Caco-2 (cell line): ENCODE measurements around the gene DPM1. TPM values are rescaled to one million over a fixed set of nuclear protein-coding genes. Genes with fewer than 3 reads are reported as not detected.

Source experiments
- BruUV-seq: library from RNA; stranded (reverse); fragments of 400-500 nt; replicated peaks from 2 replicates; lab custom pipeline; 2021; lab: Mats Ljungman, UMichigan
- CTCF ChIA-PET: fragments of 300-600 bp; sonication (Branson Sonifier 250); formaldehyde crosslinking; loops from one replicate; lab custom pipeline; 2022; ENCODE audit warnings: antibody characterized with exemption; lab: Charles Lee
- POLR2A ChIA-PET: fragments of 300-600 bp; sonication (Branson Sonifier 250); formaldehyde crosslinking; loops from one replicate; lab custom pipeline; 2022; ENCODE audit warnings: antibody characterized with exemption; lab: Charles Lee
- DNase-seq, 2 experiments: peaks; one replicate each; pipeline versions ENCODE4 v3.0.0 to v3.0.0-alpha.2; 2020 to 2022
- H3K27me3 ChIP-seq: replicated peaks from 2 replicates; pipeline ENCODE4 v1.6.0; 2011; ENCODE audit warnings: low read length; ENCODE audit not compliant: control insufficient read depth, insufficient read depth
- H3K36me3 ChIP-seq: 2 replicates; pipeline ENCODE4 v1.5.1; 2011; ENCODE audit warnings: low read length; ENCODE audit not compliant: control insufficient read depth, insufficient read depth
- H3K4me1 ChIP-seq: fragments of 250-450 bp; sonication (Bioruptor Pico); 2 replicates; pipeline ENCODE4 v1.5.1; 2020; ENCODE audit warnings: mild to moderate bottlenecking
- H3K4me3 ChIP-seq: 2 replicates; pipeline ENCODE4 v1.5.1; 2011; ENCODE audit warnings: low read depth, mild to moderate bottlenecking, control low read depth, low read length
- H3K9me3 ChIP-seq: fragments of 250-450 bp; sonication (Bioruptor Pico); 2 replicates; pipeline ENCODE4 v1.5.1; 2020; ENCODE audit warnings: mild to moderate bottlenecking, moderate library complexity
- H3K27ac Mint-ChIP-seq: one replicate; pipeline ENCODE4 v1.8.0; 2022; ENCODE audit warnings: mixed read lengths; ENCODE audit not compliant: unreplicated experiment
- H3K27me3 Mint-ChIP-seq: one replicate; pipeline ENCODE4 v1.8.0; 2022; ENCODE audit warnings: mixed read lengths; ENCODE audit not compliant: insufficient read depth, unreplicated experiment
- H3K36me3 Mint-ChIP-seq: one replicate; pipeline ENCODE4 v1.8.0; 2022; ENCODE audit warnings: mild to moderate bottlenecking, mixed read lengths; ENCODE audit not compliant: insufficient read depth, unreplicated experiment
- H3K4me1 Mint-ChIP-seq: one replicate; pipeline ENCODE4 v1.8.0; 2022; ENCODE audit warnings: low read depth, mixed read lengths; ENCODE audit not compliant: unreplicated experiment
- H3K4me3 Mint-ChIP-seq: one replicate; pipeline ENCODE4 v1.8.0; 2022; ENCODE audit warnings: mild to moderate bottlenecking, moderate library complexity, mixed read lengths; ENCODE audit not compliant: unreplicated experiment
- H3K9me3 Mint-ChIP-seq: one replicate; pipeline ENCODE4 v1.8.0; 2022; ENCODE audit warnings: mixed read lengths; ENCODE audit not compliant: unreplicated experiment
- CTCF ChIP-seq, 2 experiments: fragments of 200-600 bp in 1 of 2; IDR thresholded peaks; 1 replicate in 1 of 2; 2 replicates in 1 of 2; pipeline versions ENCODE4 v1.5.1 to v1.8.0; 2011 to 2022; ENCODE audit warnings: antibody characterized with exemption in 1 of 2, control low read depth in 1 of 2, inconsistent platforms in 1 of 2, low read depth in 1 of 2, low read length in 1 of 2, mild to moderate bottlenecking in 1 of 2, moderate library complexity in 1 of 2; ENCODE audit not compliant: insufficient read depth in 1 of 2, severe bottlenecking in 1 of 2, unreplicated experiment in 1 of 2
- intact Hi-C: fragments of 100-400 bp; cut with micrococcal nuclease; formaldehyde crosslinking; loops from one replicate; pipeline ENCODE4 v1.10.0; 2022; ENCODE audit not compliant: unreplicated experiment
- total RNA-seq: library from RNA; stranded (reverse); gene quantifications from 2 replicates; pipeline ENCODE4 v1.2.3, GENCODE V29; 2022

DPM1 gene
- total RNA-seq, 1 experiment from 2014 or later, result 188 TPM

DNA sequence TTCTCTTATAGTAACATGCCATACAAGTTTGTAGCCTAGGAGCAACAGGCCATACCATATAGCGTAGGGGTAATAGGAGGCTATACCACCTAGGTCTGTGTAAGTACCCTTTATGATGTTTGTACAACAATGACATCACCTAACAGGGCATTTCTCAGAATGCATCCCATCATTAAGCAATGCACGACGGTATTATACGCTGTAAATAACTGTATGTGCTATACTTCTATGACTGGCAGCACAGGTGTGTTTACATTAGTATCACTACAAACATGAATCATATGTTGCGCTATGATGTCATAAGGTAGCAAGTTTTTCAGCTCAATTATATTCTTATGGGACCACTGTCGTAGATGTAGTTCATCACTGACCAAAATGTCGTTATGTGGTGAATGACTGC, 58.1 kb downstream of the DPM1 start:
- BruUV-seq, result no TSS peak
- no peak for TF ChIP-seq CTCF (IDR thresholded peaks at IDR 0.05; ENCODE audit: insufficient read depth in 1 of 2, low read depth in 1 of 2, low read length in 1 of 2, severe bottlenecking in 1 of 2, unreplicated experiment in 1 of 2)
- Histone ChIP-seq H3K9me3 (no peaks in the 10 kb centered on the region), H3K27me3 (no peaks in the 10 kb centered on the region), H3K4me3 (no peak overlapping the region), H3K36me3 (peaks cover 8% of the 10 kb centered on the region), H3K4me1 (peaks cover 18% of the 10 kb centered on the region)
- no peak overlapping the region for H3K27ac Mint-ChIP-seq
- ChIA-PET CTCF (interaction anchor here (1.8 kb wide), 1 partner anchor 106 kb away, joined by 8 read pairs; the partner anchor contains the start of gene BCAS4), POLR2A (interaction anchor here (0.6 to 0.9 kb wide), 2 partner anchors 31 to 1681 kb away, joined by 3 to 4 read pairs; partner anchors contain the start of gene ADNP)
- H3K4me1 Mint-ChIP-seq, result peaks cover 42% of the 10 kb centered on the region
- peaks cover 96% of the 10 kb centered on the region for H3K36me3 Mint-ChIP-seq
- H3K27me3 Mint-ChIP-seq, result no peaks in the 10 kb centered on the region
- DNase-seq, result no peak
- no peaks in the 10 kb centered on the region for H3K9me3 Mint-ChIP-seq
- intact Hi-C loops, result no loop called here
- H3K4me3 Mint-ChIP-seq, result no peak overlapping the region

GRCh38 chr20:50898475-50898874, 59.9 kb downstream of the DPM1 start:
- Mint-ChIP-seq H3K4me1 (peaks cover 27% of the 10 kb centered on the region), H3K27me3 (no peaks in the 10 kb centered on the region), H3K27ac (peak overlapping the region; percentile 24), H3K4me3 (peak overlapping the region; percentile 10), H3K9me3 (no peaks in the 10 kb centered on the region), H3K36me3 (peaks cover 98% of the 10 kb centered on the region)
- Histone ChIP-seq H3K27me3 (no peaks in the 10 kb centered on the region), H3K4me3 (no peak overlapping the region), H3K36me3 (peaks cover 14% of the 10 kb centered on the region), H3K4me1 (peaks cover 20% of the 10 kb centered on the region), H3K9me3 (no peaks in the 10 kb centered on the region)
- ChIA-PET POLR2A (no interaction called here), CTCF (no interaction called here)
- TF ChIP-seq CTCF (IDR thresholded peaks at IDR 0.05; ENCODE audit: insufficient read depth in 1 of 2, low read depth in 1 of 2, low read length in 1 of 2, severe bottlenecking in 1 of 2, unreplicated experiment in 1 of 2), result no peak
- no TSS peak for BruUV-seq
- DNase-seq, result no peak
- intact Hi-C loops, result no loop called here

GRCh38 chr20:50895111-50895830, 63.1 kb downstream of the DPM1 start:
- Mint-ChIP-seq H3K27me3 (no peaks in the 10 kb centered on the region), H3K9me3 (no peaks in the 10 kb centered on the region), H3K36me3 (peaks cover 98% of the 10 kb centered on the region), H3K27ac (no peak overlapping the region), H3K4me3 (no peak overlapping the region), H3K4me1 (peaks cover 14% of the 10 kb centered on the region)
- peaks cover 15% of the 10 kb centered on the region for H3K4me1 ChIP-seq
- no peaks in the 10 kb centered on the region for H3K27me3 ChIP-seq
- intact Hi-C loops, result loop anchor here (1.0 kb wide), 2 partner anchors 16 to 34 kb away; no protein-coding TSS in a partner anchor
- H3K9me3 ChIP-seq, result no peaks in the 10 kb centered on the region
- BruUV-seq, result no TSS peak
- peaks cover 24% of the 10 kb centered on the region for H3K36me3 ChIP-seq
- TF ChIP-seq CTCF (IDR thresholded peaks at IDR 0.05; ENCODE audit: insufficient read depth in 1 of 2, low read depth in 1 of 2, low read length in 1 of 2, severe bottlenecking in 1 of 2, unreplicated experiment in 1 of 2), result no peak
- DNase-seq, result peak in 1 of 2 experiments; percentile 73
- ChIA-PET CTCF (interaction anchor here (0.6 to 1.9 kb wide), 13 partner anchors 8 to 269 kb away, joined by 3 to 12 read pairs (median 4); partner anchors contain the start of gene ADNP), POLR2A (interaction anchor here (0.7 to 1.4 kb wide), 4 partner anchors 26 to 91 kb away, joined by 3 to 10 read pairs (median 4); partner anchors contain the start of genes ADNP and DPM1)
- no peak overlapping the region for H3K4me3 ChIP-seq
